GM10847 (cell line): ENCODE measurements around the gene OLIG3.

Source experiments
- POLR2A ChIP-seq: IDR thresholded peaks from 2 replicates; pipeline ENCODE4 v1.6.1; 2011; ENCODE audit not compliant: insufficient read length; ENCODE audit errors: extremely low read depth

OLIG3 gene

DNA sequence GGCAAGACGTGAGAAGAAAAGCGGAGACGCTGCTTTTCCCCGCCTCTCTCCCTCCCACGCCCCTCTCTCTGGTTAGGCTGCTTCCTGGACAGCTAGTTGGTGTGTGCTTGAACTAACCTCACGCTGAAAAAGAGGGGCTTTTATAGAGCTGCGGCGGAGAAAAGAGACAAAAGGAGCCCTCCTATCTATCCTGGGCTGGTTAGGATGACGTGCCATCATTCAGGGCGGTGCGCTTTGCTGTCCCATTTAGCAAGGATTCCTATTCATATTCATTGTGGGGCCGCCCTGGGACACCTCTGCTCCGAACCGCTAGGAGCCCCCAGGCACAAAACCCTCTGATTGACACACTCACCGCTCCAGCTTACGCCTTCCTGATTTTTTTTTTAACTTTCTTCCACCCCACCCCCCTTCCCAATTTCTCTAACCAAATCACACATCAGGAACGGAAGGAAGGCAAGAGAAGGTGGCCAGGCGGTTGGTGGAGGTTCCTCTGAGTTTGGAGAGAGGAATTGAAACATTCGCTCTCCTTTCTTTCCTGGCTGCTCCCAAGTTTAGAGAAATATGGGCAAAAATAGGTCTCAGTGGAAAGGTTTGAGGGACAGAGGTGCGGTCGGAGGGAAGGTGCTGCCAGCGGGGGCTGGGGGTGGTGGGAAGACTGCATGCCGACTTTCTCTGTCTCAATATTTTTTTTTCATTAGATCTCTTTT is at the start of gene OLIG3:
Gene OLIG3, minus strand, starts transcription at position 114 of the 707 bp plus-strand sequence. CDS start 224 bp downstream, outside the sequence.
- TF ChIP-seq POLR2A, result no peak

DNA sequence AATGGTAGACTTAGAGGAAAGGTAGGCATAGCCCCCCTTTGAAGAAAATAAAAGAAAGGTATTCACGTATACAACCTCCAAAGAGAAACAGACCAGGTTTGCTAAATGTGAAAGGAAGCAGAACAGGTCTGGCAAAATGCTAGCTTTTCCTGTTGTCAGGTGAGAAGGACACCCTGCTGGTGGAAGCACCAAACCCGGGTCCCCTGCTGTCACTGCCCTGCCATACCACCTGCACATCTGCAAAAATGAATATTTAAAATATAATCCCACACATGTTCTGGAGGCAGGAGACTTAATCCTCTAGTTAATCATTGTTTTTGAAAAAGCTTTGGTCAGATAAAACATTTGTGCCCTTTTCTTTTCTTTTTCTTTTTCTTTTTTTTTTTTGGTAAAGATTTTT is 48.9 kb upstream of the OLIG3 start:
- no peak for TF ChIP-seq POLR2A

DNA sequence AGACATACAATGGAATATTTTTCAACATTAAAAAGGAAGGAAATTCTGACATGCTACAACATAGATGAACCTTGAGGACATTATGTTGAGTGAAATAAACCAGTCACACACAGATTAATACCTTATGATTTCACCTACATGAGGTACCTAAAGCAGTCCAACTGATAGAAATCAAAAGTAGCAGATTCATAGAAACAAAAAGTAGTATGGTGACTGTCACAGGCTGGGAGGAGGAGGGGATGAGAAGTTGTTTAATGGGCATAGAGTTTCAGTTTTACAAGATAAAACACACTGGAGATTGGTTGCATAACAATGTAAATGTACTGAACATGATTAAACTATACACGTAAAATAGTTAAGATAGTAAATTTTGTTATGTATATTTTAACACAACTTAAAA is 48.5 kb upstream of the OLIG3 start:
- TF ChIP-seq POLR2A, result no peak

DNA sequence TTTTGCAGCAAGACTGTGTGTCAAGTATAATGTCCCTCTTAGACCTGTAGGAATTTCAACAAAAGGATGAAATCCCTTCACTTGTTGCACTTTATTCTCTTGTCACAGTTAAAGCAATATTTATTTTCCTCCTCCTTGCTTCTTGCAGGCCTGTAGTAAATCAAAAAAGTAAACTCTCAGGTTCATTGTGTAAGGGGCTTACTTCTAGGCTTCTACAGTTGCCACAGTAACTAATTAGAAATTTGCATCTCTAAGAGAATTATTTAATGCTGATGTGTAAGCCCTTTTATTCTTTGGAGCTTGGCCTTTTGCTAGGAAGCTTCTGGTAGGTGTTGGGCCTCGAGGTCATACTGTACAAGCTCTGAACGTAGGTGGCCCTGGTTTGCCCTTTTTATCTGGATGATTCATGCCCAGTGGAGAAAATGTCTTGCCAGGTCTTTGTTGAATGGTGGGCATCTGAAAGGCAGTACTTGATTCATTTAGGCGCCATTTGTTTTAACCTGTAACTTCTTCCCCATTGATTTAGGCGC is 47.4 kb upstream of the OLIG3 start:
- TF ChIP-seq POLR2A, result no peak

DNA sequence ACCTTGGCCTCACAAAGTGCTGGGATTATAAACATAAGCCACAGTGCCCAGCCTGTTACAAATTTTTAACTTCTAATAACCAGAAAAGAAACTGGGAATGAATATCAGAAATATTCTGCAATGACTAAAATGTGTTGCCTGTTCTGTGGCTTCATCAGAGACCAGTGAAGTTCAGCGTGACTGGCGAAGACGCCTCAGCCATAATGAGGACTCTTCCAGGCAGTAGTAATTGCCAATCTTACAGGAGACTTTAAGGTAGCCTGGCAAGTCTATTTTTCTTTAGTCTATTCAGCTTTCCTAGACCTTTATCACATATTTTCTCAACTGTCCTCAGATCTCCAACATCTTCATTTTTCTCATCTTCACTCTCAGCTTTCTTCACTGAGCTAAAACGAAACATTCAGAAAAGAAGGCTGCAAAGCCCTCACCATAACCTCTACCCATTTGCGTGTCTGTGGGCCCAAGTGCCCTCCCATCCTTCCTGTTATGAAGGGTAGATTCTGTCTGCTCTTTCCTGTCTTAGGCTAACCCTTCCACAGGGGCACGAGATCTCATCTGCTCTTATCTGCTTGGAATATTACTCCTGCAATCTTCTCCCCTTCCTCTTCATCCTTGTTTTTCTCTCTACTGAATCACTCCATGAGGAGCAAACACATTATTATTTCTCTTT is 42.0 kb upstream of the OLIG3 start:
- TF ChIP-seq POLR2A, result no peak

DNA sequence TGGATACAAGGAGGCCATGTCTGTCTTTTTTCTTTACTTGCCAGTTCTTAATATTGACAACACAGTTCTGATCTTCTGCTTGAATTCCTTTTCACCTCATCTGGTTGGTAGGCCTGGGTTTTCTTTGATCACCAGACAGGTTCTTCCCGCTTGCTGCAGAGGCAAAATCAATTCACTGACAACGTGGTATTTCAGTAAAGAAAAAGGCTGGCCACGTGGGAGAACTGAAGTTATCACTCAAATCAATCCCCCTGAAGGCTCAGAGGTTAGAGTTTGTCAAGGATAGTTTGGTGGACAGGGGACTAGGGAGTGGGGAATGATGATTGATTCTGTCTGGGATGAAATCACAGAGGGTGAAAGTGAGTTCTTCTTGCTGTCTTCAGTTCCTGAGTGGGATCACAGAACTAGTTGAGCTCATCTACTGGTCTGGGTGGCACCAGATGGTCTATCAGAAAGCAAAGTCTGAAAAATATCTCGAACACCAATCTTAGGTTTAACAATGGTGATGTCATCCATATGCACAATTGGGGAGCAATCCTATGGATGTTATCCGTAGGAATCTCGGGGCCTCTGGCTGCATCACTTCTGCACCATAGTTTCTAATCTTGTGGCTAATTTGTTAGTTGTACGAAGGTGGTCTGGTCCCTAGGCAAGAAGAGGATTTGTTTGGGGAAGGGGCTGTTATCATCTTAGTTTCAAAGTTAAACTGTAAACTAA is 37.3 kb upstream of the OLIG3 start:
- no peak for TF ChIP-seq POLR2A

DNA sequence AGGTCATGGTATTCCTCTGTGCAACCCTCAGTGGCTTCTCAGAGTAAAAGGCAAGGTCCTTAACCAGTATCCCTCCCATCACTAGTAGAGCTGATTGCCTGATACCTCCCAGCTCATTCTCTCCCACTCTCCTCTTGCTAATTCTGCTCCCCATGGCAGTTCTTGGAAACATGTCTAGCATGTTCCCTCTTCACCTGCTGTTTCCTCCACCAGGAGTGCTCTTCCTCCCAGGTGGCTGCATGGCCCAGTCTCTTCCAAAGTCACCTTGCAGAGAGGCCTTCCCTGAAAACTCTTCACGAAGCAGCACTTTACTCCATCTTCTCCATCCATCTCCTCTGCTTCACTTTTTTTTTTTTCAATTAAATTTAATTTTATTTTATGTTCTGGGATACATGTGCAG is 36.2 kb upstream of the OLIG3 start:
- TF ChIP-seq POLR2A, result no peak

DNA sequence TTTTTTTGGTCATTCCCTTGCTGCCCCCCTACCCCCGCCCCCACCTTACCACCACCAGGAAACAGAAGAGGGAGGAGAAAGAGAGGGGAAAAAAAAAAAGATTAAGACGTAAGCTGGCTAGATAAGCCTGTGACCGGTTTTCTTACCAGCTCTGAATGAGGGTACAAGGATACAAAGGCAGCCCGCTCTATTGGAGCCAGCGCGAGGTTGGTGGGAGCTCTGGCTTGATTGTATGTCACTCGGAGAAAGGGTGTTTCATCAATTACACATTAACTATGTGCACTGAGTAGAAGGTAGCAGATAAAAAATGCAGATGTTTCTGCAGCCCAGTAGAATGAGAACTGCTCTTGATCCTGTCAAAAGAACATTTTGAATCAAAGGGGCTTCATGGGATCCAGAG is 28.6 kb upstream of the OLIG3 start:
- TF ChIP-seq POLR2A, result no peak

DNA sequence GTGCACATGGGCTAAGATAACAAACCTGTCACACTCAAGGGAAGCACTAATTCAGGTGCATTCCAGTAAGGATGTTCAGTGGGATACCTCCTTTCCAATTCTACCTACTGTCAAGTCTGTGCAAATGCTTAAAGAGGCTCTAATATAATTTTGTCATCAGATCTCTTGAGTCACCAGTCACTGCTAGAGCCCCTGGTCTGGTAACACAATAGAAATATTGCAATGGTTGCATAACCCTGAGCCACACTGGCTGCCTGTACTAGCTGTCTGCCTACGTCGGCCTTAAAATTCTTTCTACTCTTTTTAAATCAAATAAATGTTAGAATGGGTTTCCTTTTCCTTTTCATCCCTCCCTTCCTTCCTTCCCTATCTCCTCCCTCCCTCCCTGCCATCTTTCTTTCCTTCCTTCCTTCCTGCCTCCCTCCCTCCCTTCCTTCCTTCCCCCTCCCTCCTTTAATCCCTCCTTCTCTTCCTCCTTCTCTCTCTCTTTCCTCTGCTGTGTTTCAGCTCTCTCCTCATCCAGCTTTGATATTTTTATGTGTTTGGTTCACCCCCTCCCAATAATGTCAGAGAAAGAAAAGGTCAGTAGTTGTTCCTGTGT is 28.1 kb upstream of the OLIG3 start:
- no peak for TF ChIP-seq POLR2A

DNA sequence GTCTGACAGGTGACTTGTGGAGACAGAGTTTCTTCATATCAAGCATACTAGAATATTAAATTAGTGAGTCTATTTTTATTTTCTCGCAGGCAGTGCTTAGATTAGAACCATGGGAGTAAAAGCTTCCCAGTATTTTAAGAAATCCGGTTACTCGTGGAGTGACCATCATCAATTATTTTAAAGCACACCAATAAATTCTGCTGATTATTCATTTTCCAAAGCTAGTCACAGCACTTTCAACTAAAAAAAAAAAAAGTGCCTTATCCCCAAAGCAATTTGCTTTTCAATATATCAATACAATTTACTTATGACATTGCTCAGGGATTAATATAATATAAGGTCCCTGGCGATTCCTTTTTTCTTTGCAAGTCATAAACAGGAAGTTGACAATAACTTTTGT is 26.3 kb upstream of the OLIG3 start:
- TF ChIP-seq POLR2A, result no peak

DNA sequence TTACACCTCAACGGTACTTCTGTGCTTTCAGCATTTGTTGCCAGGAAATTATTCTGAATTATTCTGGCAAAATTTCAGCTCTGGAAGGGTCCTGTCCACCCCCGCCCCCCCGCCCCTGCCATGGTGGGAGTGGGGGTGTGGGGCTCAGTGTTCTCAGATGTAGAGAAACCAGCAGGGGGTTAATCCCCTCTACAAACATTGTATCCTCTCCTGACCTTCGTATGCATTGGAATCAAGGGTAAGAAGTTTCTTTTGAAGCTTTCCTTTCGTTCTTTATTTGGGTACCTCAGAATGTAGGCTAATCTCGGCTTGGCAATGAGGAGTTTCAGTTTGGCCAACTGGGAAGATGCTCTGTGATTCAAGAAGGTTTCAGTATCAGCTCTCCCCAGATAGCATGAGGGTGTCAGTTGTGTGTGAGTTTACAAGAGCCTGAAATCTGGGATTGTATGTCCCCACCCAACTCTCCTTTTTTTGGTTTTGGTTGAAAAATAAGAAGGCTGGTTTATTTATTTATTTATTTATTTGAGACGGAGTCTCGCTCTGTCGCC is 25.5 kb upstream of the OLIG3 start:
- TF ChIP-seq POLR2A, result no peak

DNA sequence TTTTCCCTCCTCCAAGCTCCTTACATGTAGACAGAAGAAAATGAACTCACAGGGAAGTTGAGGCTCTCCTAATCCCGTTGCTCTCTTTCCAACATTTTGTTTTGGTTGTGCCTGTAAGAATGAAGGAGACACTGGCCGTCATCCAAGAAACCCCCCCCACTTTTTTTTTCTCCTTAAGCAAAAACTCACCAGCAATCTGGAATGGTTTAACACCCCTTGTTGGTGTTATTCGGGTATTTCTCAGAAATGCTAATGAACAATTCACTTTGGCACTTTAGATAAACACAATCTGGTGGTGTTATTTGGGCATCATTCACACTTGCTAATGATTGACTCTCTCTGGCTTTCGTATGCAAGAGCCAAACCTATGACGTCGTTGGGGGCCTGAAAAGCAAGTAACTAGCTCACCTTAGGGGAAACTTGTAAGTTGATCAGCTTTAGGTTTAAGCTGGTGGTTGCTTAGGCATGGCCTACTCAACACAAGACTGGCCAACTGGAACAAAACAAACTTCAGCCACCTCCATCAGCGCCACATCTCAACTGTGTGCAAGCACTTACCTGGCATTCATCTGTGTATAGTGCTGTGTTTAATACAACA is 24.3 kb upstream of the OLIG3 start:
- TF ChIP-seq POLR2A, result no peak

DNA sequence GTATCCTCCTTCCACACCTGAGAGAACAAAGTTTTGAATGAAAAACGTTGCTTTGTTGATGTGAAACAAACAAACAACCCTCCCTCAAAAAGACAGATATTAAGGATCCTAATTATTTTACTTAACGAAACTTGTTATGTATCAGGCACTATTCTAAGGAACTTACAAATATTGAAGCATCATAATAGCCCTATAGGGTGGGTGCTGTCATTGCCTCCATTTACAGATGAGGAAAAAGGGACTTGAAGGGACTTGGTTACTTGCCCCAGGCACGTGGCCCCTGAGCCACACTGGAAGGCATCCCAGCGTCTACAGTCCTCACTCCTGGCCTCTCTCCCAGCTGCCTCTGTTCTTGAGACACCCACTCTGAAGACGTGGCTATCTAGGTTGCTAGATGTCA is 20.2 kb upstream of the OLIG3 start:
- no peak for TF ChIP-seq POLR2A

DNA sequence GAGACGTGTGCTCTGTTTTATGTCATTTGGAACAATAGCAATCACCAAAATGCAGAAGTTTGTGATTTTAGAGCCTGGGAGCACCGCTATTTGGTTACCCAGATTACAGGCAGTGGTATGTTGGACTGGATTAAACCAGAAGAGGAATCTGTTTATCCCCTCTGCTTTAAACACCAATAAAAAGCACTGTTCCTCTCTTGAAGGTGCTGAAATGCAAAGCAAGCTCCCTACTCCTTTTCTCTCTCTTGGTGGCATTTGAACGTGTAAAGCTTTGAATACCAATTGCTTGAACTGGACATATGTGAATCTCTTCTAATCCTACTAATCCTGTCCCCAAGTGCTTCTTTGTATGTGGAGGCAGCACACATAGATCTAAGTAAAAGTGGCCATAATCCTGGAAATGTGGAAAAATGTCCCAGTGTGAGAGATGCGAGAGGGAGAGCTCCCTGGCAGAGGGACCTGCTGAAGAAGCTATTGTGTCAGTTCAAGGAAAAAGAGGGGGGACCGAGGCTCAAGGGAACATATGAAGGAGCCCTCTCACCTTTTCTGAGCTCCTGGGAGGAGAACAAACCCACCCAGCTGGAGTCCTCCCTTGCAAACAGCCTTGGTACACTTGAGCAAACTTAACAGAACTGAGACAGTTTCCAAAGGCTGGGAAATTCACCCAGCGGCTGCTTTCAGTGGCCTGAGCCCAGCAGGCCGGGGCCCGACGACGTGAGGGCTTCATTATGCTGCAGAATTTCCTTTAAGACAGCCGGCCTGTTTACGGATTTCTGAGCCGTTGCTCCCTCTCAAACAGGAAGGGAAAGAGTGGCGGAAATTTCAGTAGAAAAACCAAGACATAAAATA is 18.8 kb upstream of the OLIG3 start:
- no peak for TF ChIP-seq POLR2A
